Measurements from ENCODE around the gene PYDC2.

PYDC2 gene

DNA sequence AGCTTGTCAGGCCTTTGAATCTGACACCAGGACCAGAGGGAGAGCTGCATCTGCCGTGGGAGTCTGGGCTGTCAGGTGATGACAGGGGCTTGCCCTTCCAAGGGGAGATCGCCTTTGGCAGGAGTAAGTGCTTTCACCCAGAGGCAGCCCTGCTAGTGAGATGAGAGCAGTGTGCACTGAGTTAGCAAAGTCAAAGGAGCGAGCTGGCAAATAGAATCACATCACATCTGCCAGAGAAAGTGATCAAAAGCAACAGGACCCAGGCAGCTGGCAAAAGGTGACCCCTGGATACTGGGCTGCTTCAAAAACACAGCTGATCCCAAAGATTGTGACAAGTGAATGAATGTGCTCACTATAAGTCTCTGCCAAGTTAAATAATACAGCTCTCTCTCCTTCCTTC lies 36.1 kb upstream of the PYDC2 start:
- no peak for DNase-seq (ENCODE audit: extremely low spot score)
- POLR2A ChIA-PET: no interaction called here
- TF ChIP-seq, protein P1, sequence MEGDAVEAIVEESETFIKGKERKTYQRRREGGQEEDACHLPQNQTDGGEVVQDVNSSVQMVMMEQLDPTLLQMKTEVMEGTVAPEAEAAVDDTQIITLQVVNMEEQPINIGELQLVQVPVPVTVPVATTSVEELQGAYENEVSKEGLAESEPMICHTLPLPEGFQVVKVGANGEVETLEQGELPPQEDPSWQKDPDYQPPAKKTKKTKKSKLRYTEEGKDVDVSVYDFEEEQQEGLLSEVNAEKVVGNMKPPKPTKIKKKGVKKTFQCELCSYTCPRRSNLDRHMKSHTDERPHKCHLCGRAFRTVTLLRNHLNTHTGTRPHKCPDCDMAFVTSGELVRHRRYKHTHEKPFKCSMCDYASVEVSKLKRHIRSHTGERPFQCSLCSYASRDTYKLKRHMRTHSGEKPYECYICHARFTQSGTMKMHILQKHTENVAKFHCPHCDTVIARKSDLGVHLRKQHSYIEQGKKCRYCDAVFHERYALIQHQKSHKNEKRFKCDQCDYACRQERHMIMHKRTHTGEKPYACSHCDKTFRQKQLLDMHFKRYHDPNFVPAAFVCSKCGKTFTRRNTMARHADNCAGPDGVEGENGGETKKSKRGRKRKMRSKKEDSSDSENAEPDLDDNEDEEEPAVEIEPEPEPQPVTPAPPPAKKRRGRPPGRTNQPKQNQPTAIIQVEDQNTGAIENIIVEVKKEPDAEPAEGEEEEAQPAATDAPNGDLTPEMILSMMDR (IDR thresholded peaks at IDR 0.05; ENCODE audit: control extremely low read depth, extremely low read depth, low read depth, missing control alignments): no peak
- CTCF ChIA-PET: interaction anchor here (0.5 kb wide), 1 partner anchor 93 kb away, joined by 3 read pairs; no protein-coding TSS in a partner anchor

DNA sequence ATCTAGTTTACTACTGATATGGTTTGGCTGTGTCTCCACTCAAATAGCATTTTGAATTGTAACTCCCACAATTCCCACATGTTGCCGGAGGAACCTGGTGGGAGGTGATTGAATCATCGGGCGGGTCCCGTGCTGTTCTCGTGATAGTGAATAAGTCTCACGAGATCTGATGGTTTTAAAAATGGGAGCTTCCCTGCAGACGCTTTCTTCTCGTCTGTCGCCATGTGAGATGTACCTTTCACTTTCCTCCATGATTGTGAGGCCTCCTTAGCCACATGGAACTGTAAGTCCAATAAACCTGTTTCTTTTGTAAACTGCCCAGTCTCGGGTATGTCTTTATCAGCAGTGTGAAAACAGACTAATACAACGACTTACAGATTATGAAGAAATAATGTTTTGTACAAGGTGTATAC lies 35.6 kb upstream of the PYDC2 start:
- CTCF ChIA-PET: interaction anchor here (0.5 kb wide), 1 partner anchor 92 kb away, joined by 3 read pairs; no protein-coding TSS in a partner anchor
- POLR2A ChIA-PET: no interaction called here
- DNase-seq (ENCODE audit: extremely low spot score): no peak
- TF ChIP-seq, protein P1 (IDR thresholded peaks at IDR 0.05; ENCODE audit: control extremely low read depth, extremely low read depth, low read depth, missing control alignments): no peak

- ChIA-PET CTCF (no interaction called here), POLR2A (no interaction called here)
- TF ChIP-seq, protein P1 (IDR thresholded peaks at IDR 0.05; ENCODE audit: control extremely low read depth, extremely low read depth, low read depth, missing control alignments): no peak
- no peak for DNase-seq (ENCODE audit: extremely low spot score)
Measured at GRCh38 chr3:191426311-191426710, 34.7 kb upstream of the PYDC2 start.

DNA sequence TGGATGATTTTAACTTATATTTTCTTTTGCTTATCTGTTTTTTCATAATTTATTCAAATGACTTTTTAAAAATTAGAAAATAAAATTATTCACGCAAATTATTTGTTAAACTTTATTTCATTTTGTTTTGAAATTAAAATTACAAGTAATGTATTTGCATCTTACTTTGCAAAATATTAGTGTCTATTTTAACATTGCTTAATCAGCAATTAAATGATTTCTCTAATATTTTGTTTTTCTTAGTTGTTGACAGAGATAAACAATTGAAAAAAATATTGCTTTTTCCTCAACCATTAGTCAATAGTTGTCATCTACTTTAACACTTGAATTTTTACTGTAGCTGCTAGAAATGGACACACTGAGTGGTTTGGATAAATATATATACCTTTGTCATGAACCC lies 32.8 kb upstream of the PYDC2 start:
- TF ChIP-seq, protein P1 (IDR thresholded peaks at IDR 0.05; ENCODE audit: control extremely low read depth, extremely low read depth, low read depth, missing control alignments): no peak
- ChIA-PET POLR2A (no interaction called here), CTCF (interaction anchor here (1.6 kb wide), 1 partner anchor 9 kb away, joined by 3 read pairs; no protein-coding TSS in a partner anchor)
- no peak for DNase-seq (ENCODE audit: extremely low spot score)

- TF ChIP-seq, protein P1 (IDR thresholded peaks at IDR 0.05; ENCODE audit: control extremely low read depth, extremely low read depth, low read depth, missing control alignments): no peak
- CTCF ChIA-PET: interaction anchor here (1.1 to 1.5 kb wide), 2 partner anchors 17 to 1014 kb away, joined by 3 to 5 read pairs; no protein-coding TSS in a partner anchor
Measured at GRCh38 chr3:191430103-191430502, 30.9 kb upstream of the PYDC2 start.

DNA sequence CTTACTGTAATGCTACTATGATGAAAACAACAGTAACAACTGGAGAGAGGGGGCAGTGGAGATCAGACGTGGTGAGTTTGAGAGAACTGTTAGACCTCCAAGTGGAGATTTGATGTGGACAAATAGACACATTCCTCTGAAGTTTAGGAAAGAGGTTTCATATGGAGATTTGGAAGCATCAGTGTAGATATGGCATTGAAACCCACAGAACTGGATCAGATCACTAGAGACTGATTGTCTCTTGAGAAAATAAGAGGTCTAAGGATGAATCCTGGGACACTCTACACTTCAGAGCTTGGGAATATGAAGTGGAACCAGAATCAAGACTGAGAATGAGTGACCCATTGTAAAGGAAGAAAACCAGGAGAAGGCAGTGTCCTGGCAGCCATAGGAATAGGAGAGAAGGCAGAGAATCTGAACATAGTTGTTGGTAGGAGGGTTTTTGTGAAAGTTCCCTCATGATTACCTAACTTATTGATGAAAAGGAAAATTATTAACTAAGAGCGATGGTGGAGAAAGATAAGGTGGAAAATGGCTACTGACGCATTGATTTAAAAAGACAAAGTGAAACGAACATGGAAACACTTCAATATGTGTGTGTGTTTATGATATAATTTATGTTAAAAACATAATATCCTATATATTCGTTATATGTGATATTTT lies 29.7 kb upstream of the PYDC2 start:
- DNase-seq (ENCODE audit: extremely low spot score): no peak
- ChIA-PET POLR2A (no interaction called here), CTCF (no interaction called here)
- TF ChIP-seq, protein P1 (IDR thresholded peaks at IDR 0.05; ENCODE audit: control extremely low read depth, extremely low read depth, low read depth, missing control alignments): no peak

More at GRCh38 chr3:191430103-191430502, 30.9 kb upstream of the PYDC2 start:
- POLR2A ChIA-PET: no interaction called here
- DNase-seq (ENCODE audit: extremely low spot score): no peak

Measured in GM10248 (cell line).